ENCODE results near the gene STARD6.
"Not testable (repeated sequence)": the region's sequence is repeated elsewhere in the genome, so short reads cannot be mapped to it uniquely, and the experiment has no call there.

The STARD6 gene
- total RNA-seq: 0 to 0.07 reads per million in 2 donors

GRCh38 chr18:54357660-54358494, at the start of gene STARD6, which contains the start of gene C18orf54:
TSS of gene STARD6 (minus strand) at chr18:54357858. CDS start at chr18:54354573, 3,285 bp downstream.
TSS of gene C18orf54 (plus strand) at chr18:54357906. CDS start at chr18:54360573, 2,667 bp downstream.
- peak; percentile 80 to 96 (median 86) for DNase-seq

GRCh38 chr18:54405290-54405689, 47.6 kb upstream of the STARD6 start:
- DNase-seq: no peak

GRCh38 chr18:54396760-54397159, 39.1 kb upstream of the STARD6 start:
- DNase-seq: no peak

- peak in 1 of 5 experiments; percentile 43 for DNase-seq
These were observed 36.1 kb upstream of the STARD6 start for GRCh38 chr18:54393648-54394294.

- peak in 2 of 5 experiments; percentile 11 to 70 for DNase-seq
These were observed 34.9 kb upstream of the STARD6 start for GRCh38 chr18:54392543-54393023.

GRCh38 chr18:54390838-54391237, 33.2 kb upstream of the STARD6 start:
- peak in 1 of 5 experiments; percentile 4 for DNase-seq

- no peak for DNase-seq
These were observed 31.5 kb upstream of the STARD6 start for GRCh38 chr18:54389143-54389505.

GRCh38 chr18:54388203-54389142, 30.8 kb upstream of the STARD6 start:
- DNase-seq: peak in 1 of 5 experiments; percentile 71

GRCh38 chr18:54387631-54388030, 30.0 kb upstream of the STARD6 start:
- no peak for DNase-seq

GRCh38 chr18:54386800-54387495, 29.3 kb upstream of the STARD6 start:
- DNase-seq: not testable (repeated sequence)

GRCh38 chr18:54386043-54386442, 28.4 kb upstream of the STARD6 start:
- DNase-seq: no peak

- DNase-seq: no peak
These were observed 25.1 kb upstream of the STARD6 start for GRCh38 chr18:54382733-54383252.

- no peak for DNase-seq
These were observed 24.4 kb upstream of the STARD6 start for GRCh38 chr18:54382076-54382475.

GRCh38 chr18:54381640-54382039, 24.0 kb upstream of the STARD6 start:
- DNase-seq: no peak

GRCh38 chr18:54378057-54378456, 20.4 kb upstream of the STARD6 start:
- DNase-seq: no peak

- no peak for DNase-seq
These were observed 2.7 kb upstream of the STARD6 start for GRCh38 chr18:54360406-54360805.

GRCh38 chr18:54359233-54359632, 1.6 kb upstream of the STARD6 start:
- no peak for DNase-seq

GRCh38 chr18:54358495-54359040, 910 bp upstream of the STARD6 start:
- no peak for DNase-seq

GRCh38 chr18:54357082-54357659, 487 bp downstream of the STARD6 start:
- no peak for DNase-seq

GRCh38 chr18:54351186-54351585, 6.5 kb downstream of the STARD6 start:
- DNase-seq: peak in 1 of 5 experiments; percentile 77

GRCh38 chr18:54338230-54338629, 19.4 kb downstream of the STARD6 start:
- no peak for DNase-seq

All from T-helper 2 cell (primary cell).